NCI-H510A treated with DMSO at 0.1 percent for 48 hours (cell line): ENCODE measurements around the gene RANBP17.
"Not testable (repeated sequence)": the region's sequence is repeated elsewhere in the genome, so short reads cannot be mapped to it uniquely, and the experiment has no call there.

ENCODE experiments used
- DNase-seq: peaks from one replicate; lab custom pipeline; 2025; lab: John Stamatoyannopoulos, UW

RANBP17 gene

GRCh38 chr5:170861917-170862766 is at the start of gene RANBP17:
Gene RANBP17, plus strand, starts transcription at chr5:170862018.
- DNase-seq: peak; percentile 23

- no peak for DNase-seq
Observed at GRCh38 chr5:170813231-170813630, 48.6 kb upstream of the RANBP17 start.

- DNase-seq: no peak
Observed at GRCh38 chr5:170817195-170817594, 44.6 kb upstream of the RANBP17 start.

DNA sequence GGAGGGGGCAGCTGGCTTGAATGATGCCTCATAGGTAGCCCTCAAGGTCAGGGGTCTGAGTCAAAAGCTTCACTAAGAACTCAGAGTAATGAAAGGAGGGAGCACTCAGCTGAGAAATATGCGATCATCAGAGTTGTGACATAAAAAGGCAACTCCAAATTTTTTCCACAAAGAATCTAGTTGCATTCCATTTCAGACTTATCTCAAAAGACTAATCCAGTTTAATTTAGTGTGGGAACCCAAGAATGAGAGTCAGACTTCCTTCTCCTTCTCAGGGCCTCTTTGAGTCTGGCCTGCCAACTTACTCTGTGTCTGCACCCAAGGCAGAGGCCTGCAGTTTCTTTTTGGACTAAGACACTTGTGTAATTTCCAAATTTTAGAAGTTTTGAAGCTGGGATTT is 43.6 kb upstream of the RANBP17 start:
- DNase-seq: no peak

DNA sequence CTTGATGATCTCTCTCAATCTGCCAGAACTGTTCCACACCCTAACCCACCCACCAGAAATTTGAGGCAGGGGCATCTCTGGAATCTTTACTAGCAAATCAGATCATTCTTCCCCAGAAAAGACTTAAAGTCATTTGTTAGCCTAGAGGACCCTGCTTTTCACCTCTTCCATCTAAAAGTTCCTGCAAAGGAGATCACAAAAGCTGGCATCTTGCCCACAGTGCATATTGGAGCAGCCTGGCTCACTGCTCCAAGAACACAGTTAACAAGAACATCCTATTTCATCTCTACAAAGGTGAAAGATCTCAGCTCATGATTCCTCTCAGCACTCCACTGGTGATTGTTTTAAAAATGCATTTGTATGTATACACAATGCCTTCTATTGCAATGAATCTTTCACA is 42.0 kb upstream of the RANBP17 start:
- DNase-seq: no peak

DNA sequence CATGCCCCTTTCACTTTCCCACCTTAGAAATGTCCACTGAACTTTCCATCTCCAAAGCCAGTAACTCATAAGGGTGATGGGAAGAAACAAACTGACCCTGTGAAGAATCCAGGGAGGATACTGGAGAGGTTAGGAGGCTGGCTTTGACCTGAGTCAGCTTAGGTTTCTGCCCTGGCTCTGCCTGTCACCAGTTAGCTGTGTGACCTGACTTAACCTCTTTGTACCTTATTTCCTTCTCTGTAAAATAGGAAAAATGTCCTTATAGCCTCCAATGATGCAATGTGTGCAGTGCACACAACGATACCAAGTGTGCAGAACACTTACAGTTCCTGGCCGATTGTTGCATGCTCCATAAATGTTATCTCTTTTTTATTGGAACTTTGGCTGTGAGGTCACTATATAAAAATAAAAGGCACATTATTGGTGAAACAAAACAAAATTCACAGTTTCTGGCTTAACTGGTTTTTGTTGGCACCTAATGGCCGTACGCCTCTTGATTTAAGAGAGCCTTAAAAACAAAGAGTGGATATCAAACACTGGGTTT is 40.5 kb upstream of the RANBP17 start:
- DNase-seq: no peak

- DNase-seq: no peak
Observed at GRCh38 chr5:170826117-170826516, 35.7 kb upstream of the RANBP17 start.

DNA sequence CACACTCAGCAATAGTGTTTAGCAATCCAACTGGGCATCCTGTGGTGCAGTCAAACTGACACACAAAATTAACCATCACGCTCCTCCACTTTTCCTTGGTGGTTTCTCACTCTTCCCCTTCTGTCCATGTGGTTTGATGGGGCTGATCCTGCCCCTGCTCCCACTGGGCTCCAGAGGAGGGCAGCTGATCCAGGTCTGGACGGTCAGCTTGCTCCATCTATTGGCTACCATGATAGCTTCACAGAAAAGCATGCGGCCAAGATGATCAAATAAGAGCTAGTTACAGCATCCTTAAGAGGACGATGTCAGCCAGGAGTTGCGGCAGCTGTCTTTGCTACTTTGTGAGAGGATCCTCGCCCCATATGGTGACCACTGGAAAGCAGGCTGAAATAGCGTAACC is 29.6 kb upstream of the RANBP17 start:
- DNase-seq: no peak

GRCh38 chr5:170833981-170834380 is 27.8 kb upstream of the RANBP17 start:
- DNase-seq: not testable (repeated sequence)

- no peak for DNase-seq
Observed at GRCh38 chr5:170836226-170836625, 25.6 kb upstream of the RANBP17 start.

GRCh38 chr5:170843870-170844269 is 17.9 kb upstream of the RANBP17 start:
- DNase-seq: no peak

GRCh38 chr5:170844651-170845050 is 17.2 kb upstream of the RANBP17 start:
- no peak for DNase-seq

- no peak for DNase-seq
Observed at GRCh38 chr5:170846416-170846815, 15.4 kb upstream of the RANBP17 start.

DNA sequence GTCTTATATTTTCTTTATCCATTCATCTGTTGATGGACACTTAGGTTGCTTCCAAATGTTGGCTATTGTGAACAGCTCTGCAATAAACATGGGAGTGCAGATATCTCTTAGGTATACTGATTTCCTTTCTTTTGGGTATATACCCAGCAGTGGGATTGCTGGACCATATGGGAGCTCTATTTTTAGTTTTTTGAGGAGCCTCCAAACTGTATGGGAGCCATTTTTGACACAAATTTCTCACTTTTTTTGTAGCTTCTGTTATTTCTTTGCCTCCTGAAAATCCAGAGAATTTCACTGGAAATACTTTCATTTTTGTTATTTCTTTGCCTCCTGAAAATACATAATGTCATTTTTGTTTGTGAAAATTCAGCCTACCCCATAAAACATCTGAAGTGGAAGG is 15.0 kb upstream of the RANBP17 start:
- no peak for DNase-seq

DNA sequence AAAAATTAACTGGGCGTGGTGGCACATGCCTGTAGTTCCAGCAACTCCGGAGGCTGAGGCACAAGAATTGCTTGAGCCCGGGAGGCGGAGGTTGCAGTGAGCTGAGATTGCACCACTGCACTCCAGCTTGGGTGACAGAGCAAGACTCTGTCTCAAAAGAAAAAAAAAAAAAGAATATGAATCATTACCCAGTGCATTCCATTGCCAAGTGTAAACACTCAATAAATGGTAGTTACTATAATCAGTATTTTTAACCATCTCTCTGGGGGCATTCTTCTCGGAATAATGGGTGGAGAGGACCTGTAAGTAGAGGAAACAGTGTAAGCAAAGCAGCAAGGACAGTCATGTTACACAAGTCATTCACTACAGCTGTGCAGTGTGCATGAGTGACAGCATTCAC is 13.8 kb upstream of the RANBP17 start:
- DNase-seq: no peak

- DNase-seq: no peak
Observed at GRCh38 chr5:170849374-170849773, 12.4 kb upstream of the RANBP17 start.

DNA sequence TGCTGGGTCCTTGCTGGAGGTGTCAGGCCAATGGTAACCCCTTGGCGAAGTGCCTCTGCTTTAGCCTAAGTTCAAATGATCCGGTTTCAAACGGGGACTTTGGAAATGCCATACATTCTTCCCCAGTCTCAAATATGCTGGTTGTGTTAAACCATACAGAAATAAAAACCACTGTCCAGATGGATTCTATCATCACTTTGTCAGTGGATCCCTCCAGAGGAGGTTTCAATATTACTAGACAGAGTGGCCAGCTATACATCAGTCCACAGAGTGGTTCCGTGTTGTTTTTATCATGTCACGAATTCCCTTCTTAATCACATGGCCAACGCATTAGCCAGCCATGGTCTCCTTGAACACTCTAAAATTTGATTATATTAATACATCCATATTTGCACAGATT is 7.3 kb upstream of the RANBP17 start:
- DNase-seq: no peak

- no peak for DNase-seq
Observed at GRCh38 chr5:170857066-170857465, 4.8 kb upstream of the RANBP17 start.

- DNase-seq: no peak
Observed at GRCh38 chr5:170860415-170860814, 1.4 kb upstream of the RANBP17 start.

DNA sequence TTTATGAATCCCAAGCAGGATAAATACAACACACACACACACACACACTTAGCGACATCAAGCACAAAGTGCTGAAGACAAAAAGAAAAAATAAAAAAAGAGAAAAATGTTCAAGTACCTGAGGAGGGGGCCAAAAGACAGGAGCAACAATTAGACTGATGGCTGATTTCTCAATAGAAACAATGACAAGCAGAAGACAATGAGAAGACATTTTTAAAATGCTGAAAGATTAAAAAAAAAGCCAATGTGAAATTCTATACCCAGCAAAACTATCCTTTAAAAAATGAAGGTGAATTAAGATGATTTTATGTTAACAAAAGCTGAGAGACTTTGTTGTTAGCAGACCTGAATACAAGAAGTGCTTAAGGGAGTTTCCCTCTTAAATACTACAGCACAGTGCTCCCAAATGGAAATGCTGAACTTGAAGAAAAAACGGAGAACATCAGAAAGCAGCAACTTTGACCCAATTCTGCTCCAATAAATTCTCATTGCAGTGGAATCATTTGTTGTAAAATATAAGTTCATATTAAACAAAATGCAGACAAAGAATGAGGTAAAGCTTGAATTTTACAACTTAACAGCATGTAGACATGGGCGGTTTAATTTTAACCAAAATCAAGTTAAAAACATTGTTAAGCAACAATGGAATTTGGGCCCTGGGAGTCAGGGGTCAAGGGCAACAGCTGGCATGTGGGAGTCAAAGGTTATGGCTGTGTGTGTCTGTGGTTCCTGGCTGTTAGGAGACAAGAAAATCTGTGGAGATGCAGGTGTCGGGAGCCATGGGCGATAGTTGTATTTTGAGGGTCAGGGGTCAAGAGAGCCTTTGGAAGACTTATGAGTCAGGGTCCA is 776 bp upstream of the RANBP17 start:
- no peak for DNase-seq

DNA sequence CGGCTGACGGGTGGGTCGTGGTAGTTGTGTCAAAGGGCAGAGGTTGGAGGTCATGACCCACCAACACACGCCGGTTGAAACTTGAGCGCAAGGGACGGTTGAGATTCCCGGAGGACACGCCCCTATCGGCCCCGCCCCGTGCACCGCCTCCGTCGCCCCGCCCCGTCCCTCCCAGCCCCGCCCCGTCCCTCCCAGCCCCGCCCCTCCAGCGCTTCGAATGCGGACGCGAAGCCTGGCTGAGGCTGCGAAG is 226 bp upstream of the RANBP17 start:
- DNase-seq: no peak

GRCh38 chr5:170863646-170864045 is 1.8 kb downstream of the RANBP17 start:
- no peak for DNase-seq

- no peak for DNase-seq
Observed at GRCh38 chr5:170865622-170866021, 3.8 kb downstream of the RANBP17 start.
